ENCODE measurements around the gene KRT85. TPM values are rescaled to one million over a fixed set of nuclear protein-coding genes. Genes with fewer than 3 reads are reported as not detected.
A peak's percentile ranks its signal among the peaks of the same experiment; 100 is the strongest.
"Not testable (repeated sequence)": the region's sequence is repeated elsewhere in the genome, so short reads cannot be mapped to it uniquely, and the experiment has no call there.

KRT85 gene
- total and polyA plus RNA-seq, 2 donors from 2014 or later = 0.58 TPM; not detected in 1

GRCh38 chr12:52414936-52415335 lies 47.7 kb upstream of the KRT85 start:
- H3K27ac ChIP-seq (ENCODE audit: low read depth in 2 of 2, low read length in 2 of 2) = no peak overlapping the region
- intact Hi-C loops (cut with DNase I) = no loop called here
- peaks cover 0 to 2% (median 0%) of the 10 kb centered on the region in 3 donors for H3K4me1 ChIP-seq (ENCODE audit: control insufficient read depth in 2 of 3, insufficient read depth in 2 of 3, low read depth in 1 of 3, low read length in 3 of 3)
- no peak overlapping the region for H3K9ac ChIP-seq (ENCODE audit: low read length in 3 of 3)
- FAIRE-seq (no peak), DNase-seq (no peak)
- TF ChIP-seq, protein P1, sequence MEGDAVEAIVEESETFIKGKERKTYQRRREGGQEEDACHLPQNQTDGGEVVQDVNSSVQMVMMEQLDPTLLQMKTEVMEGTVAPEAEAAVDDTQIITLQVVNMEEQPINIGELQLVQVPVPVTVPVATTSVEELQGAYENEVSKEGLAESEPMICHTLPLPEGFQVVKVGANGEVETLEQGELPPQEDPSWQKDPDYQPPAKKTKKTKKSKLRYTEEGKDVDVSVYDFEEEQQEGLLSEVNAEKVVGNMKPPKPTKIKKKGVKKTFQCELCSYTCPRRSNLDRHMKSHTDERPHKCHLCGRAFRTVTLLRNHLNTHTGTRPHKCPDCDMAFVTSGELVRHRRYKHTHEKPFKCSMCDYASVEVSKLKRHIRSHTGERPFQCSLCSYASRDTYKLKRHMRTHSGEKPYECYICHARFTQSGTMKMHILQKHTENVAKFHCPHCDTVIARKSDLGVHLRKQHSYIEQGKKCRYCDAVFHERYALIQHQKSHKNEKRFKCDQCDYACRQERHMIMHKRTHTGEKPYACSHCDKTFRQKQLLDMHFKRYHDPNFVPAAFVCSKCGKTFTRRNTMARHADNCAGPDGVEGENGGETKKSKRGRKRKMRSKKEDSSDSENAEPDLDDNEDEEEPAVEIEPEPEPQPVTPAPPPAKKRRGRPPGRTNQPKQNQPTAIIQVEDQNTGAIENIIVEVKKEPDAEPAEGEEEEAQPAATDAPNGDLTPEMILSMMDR (IDR thresholded peaks at IDR 0.05; ENCODE audit: borderline replicate concordance, extremely low read depth, insufficient read depth) = no peak
- no peaks in the 10 kb centered on the region for H3K9me3 ChIP-seq (ENCODE audit: control insufficient read depth in 2 of 3, insufficient read depth in 1 of 3, low read length in 3 of 3)
- H3K27me3 ChIP-seq (ENCODE audit: control insufficient read depth, insufficient read depth, low read length) = no peaks in the 10 kb centered on the region
- H3K4me3 ChIP-seq (ENCODE audit: low read length in 3 of 3) = no peak overlapping the region
- H3K36me3 ChIP-seq (ENCODE audit: control insufficient read depth in 2 of 3, insufficient read depth in 3 of 3, low read length in 3 of 3) = no peaks in the 10 kb centered on the region

- TF ChIP-seq, protein P1 (IDR thresholded peaks at IDR 0.05; ENCODE audit: borderline replicate concordance, extremely low read depth, insufficient read depth) = no peak
- Histone ChIP-seq H3K4me1 (ENCODE audit: control insufficient read depth in 2 of 3, insufficient read depth in 2 of 3, low read depth in 1 of 3, low read length in 3 of 3) (peaks cover 0 to 2% (median 0%) of the 10 kb centered on the region in 3 donors), H3K27ac (ENCODE audit: low read depth in 2 of 2, low read length in 2 of 2) (no peak overlapping the region), H3K4me3 (ENCODE audit: low read length in 3 of 3) (no peak overlapping the region), H3K36me3 (ENCODE audit: control insufficient read depth in 2 of 3, insufficient read depth in 3 of 3, low read length in 3 of 3) (no peaks in the 10 kb centered on the region), H3K27me3 (ENCODE audit: control insufficient read depth, insufficient read depth, low read length) (no peaks in the 10 kb centered on the region), H3K9ac (ENCODE audit: low read length in 3 of 3) (no peak overlapping the region), H3K9me3 (ENCODE audit: control insufficient read depth in 2 of 3, insufficient read depth in 1 of 3, low read length in 3 of 3) (no peaks in the 10 kb centered on the region)
- intact Hi-C loops (cut with DNase I) = no loop called here
- DNase-seq = no peak
- FAIRE-seq = no peak
Measured at GRCh38 chr12:52413782-52414345, 46.6 kb upstream of the KRT85 start.

DNA sequence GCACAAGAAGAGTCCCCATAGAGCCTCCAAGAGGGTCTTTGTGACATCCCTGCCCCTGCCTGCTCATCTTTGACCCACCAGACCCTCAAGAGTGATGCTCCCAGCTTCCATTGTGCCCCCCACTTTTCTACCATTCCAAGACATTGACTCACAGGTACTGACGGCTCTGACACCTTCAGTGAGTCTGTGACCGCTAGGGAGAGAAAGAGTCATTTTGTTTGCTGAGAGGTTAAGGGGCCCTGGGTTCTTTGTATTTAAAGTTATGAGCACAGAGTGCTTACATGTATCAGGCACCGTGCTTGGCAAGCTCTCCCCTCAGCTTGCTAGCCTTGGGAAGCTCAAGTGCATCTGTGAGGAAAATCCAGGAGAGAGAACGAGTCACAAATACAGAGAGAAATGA lies 45.9 kb upstream of the KRT85 start:
- Histone ChIP-seq H3K36me3 (ENCODE audit: control insufficient read depth in 2 of 3, insufficient read depth in 3 of 3, low read length in 3 of 3) (no peaks in the 10 kb centered on the region), H3K27ac (ENCODE audit: low read depth in 2 of 2, low read length in 2 of 2) (no peak overlapping the region), H3K4me3 (ENCODE audit: low read length in 3 of 3) (no peak overlapping the region), H3K4me1 (ENCODE audit: control insufficient read depth in 2 of 3, insufficient read depth in 2 of 3, low read depth in 1 of 3, low read length in 3 of 3) (peaks cover 0 to 2% (median 0%) of the 10 kb centered on the region in 3 donors), H3K9me3 (ENCODE audit: control insufficient read depth in 2 of 3, insufficient read depth in 1 of 3, low read length in 3 of 3) (no peaks in the 10 kb centered on the region), H3K9ac (ENCODE audit: low read length in 3 of 3) (no peak overlapping the region), H3K27me3 (ENCODE audit: control insufficient read depth, insufficient read depth, low read length) (no peaks in the 10 kb centered on the region)
- TF ChIP-seq, protein P1 (IDR thresholded peaks at IDR 0.05; ENCODE audit: borderline replicate concordance, extremely low read depth, insufficient read depth) = no peak
- FAIRE-seq (no peak), DNase-seq (no peak)
- intact Hi-C loops (cut with DNase I) = no loop called here

GRCh38 chr12:52411815-52412214 lies 44.5 kb upstream of the KRT85 start:
- TF ChIP-seq, protein P1 (IDR thresholded peaks at IDR 0.05; ENCODE audit: borderline replicate concordance, extremely low read depth, insufficient read depth) = no peak

GRCh38 chr12:52410589-52411248 lies 43.4 kb upstream of the KRT85 start:
- H3K9me3 ChIP-seq (ENCODE audit: control insufficient read depth in 2 of 3, insufficient read depth in 1 of 3, low read length in 3 of 3); H3K27ac ChIP-seq (ENCODE audit: low read depth in 2 of 2, low read length in 2 of 2); intact Hi-C loops (cut with DNase I); H3K4me3 ChIP-seq (ENCODE audit: low read length in 3 of 3); H3K27me3 ChIP-seq (ENCODE audit: control insufficient read depth, insufficient read depth, low read length); H3K4me1 ChIP-seq (ENCODE audit: control insufficient read depth in 2 of 3, insufficient read depth in 2 of 3, low read depth in 1 of 3, low read length in 3 of 3); H3K36me3 ChIP-seq (ENCODE audit: control insufficient read depth in 2 of 3, insufficient read depth in 3 of 3, low read length in 3 of 3); H3K9ac ChIP-seq (ENCODE audit: low read length in 3 of 3); FAIRE-seq: not testable (repeated sequence)
- DNase-seq = peak in 1 of 5 donors; percentile 16

More at GRCh38 chr12:52411815-52412214, 44.5 kb upstream of the KRT85 start:
- FAIRE-seq (no peak), DNase-seq (peak in 1 of 5 donors; percentile 63)
- Histone ChIP-seq H3K36me3 (ENCODE audit: control insufficient read depth in 2 of 3, insufficient read depth in 3 of 3, low read length in 3 of 3) (no peaks in the 10 kb centered on the region), H3K9me3 (ENCODE audit: control insufficient read depth in 2 of 3, insufficient read depth in 1 of 3, low read length in 3 of 3) (no peaks in the 10 kb centered on the region), H3K4me1 (ENCODE audit: control insufficient read depth in 2 of 3, insufficient read depth in 2 of 3, low read depth in 1 of 3, low read length in 3 of 3) (peaks cover 0 to 2% (median 0%) of the 10 kb centered on the region in 3 donors), H3K27ac (ENCODE audit: low read depth in 2 of 2, low read length in 2 of 2) (no peak overlapping the region), H3K27me3 (ENCODE audit: control insufficient read depth, insufficient read depth, low read length) (no peaks in the 10 kb centered on the region), H3K9ac (ENCODE audit: low read length in 3 of 3) (no peak overlapping the region), H3K4me3 (ENCODE audit: low read length in 3 of 3) (no peak overlapping the region)
- intact Hi-C loops (cut with DNase I) = no loop called here

Data from kidney (tissue), 14 donors.